ENCODE data around the gene CCDC92.

The CCDC92 gene

GRCh38 chr12:123961585-123962345, 10.9 kb downstream of the CCDC92 start:
- no peak for TF ChIP-seq GLIS3 (CRISPR knock-in tag; IDR thresholded peaks at IDR 0.05)
- no peak for TF ChIP-seq SNAI2 (CRISPR knock-in tag; IDR thresholded peaks at IDR 0.05)
- TF ChIP-seq CREB5 (CRISPR knock-in tag; IDR thresholded peaks at IDR 0.05; ENCODE audit: low read depth) = no peak
- no peak for TF ChIP-seq ISL1 (CRISPR knock-in tag; IDR thresholded peaks at IDR 0.05)
- TF ChIP-seq PATZ1 (CRISPR knock-in tag; IDR thresholded peaks at IDR 0.05; ENCODE audit: borderline replicate concordance) = no peak
- TF ChIP-seq RARB (CRISPR knock-in tag; IDR thresholded peaks at IDR 0.05) = no peak
- no peak for TF ChIP-seq POU6F1 (CRISPR knock-in tag; IDR thresholded peaks at IDR 0.05; ENCODE audit: borderline replicate concordance, low read depth)
- no peak for TF ChIP-seq ZNF565 (CRISPR knock-in tag; conservative IDR thresholded peaks at IDR 0.05; ENCODE audit: low read depth)
- TF ChIP-seq ZNF70 (CRISPR knock-in tag; IDR thresholded peaks at IDR 0.05) = no peak
- no peak for TF ChIP-seq TCF4 (CRISPR knock-in tag; IDR thresholded peaks at IDR 0.05; ENCODE audit: borderline replicate concordance)
- no peak for TF ChIP-seq PPARA (CRISPR knock-in tag; IDR thresholded peaks at IDR 0.05; ENCODE audit: borderline replicate concordance)
- TF ChIP-seq TOX (CRISPR knock-in tag; IDR thresholded peaks at IDR 0.05; ENCODE audit: borderline replicate concordance) = no peak
- no peak for TF ChIP-seq CSDC2 (CRISPR knock-in tag; IDR thresholded peaks at IDR 0.05)
- no peak for TF ChIP-seq ZC3H10 (CRISPR knock-in tag; IDR thresholded peaks at IDR 0.05)
- TF ChIP-seq CSRNP3 (CRISPR knock-in tag; IDR thresholded peaks at IDR 0.05) = no peak
- TF ChIP-seq BACH2 (CRISPR knock-in tag; IDR thresholded peaks at IDR 0.05; ENCODE audit: borderline replicate concordance) = no peak
- no peak for TF ChIP-seq ZFP30 (CRISPR knock-in tag; IDR thresholded peaks at IDR 0.05)
- no peak for TF ChIP-seq OSR1 (CRISPR knock-in tag; IDR thresholded peaks at IDR 0.05)
- TF ChIP-seq ARNTL (CRISPR knock-in tag; IDR thresholded peaks at IDR 0.05; ENCODE audit: borderline replicate concordance, low read depth) = no peak
- ATAC-seq = no peak

GRCh38 chr12:123960856-123961255, 11.8 kb downstream of the CCDC92 start:
- TF ChIP-seq BACH2 (CRISPR knock-in tag; IDR thresholded peaks at IDR 0.05; ENCODE audit: borderline replicate concordance) (no peak), RARB (CRISPR knock-in tag; IDR thresholded peaks at IDR 0.05) (no peak), ISL1 (CRISPR knock-in tag; IDR thresholded peaks at IDR 0.05) (no peak), POU6F1 (CRISPR knock-in tag; IDR thresholded peaks at IDR 0.05; ENCODE audit: borderline replicate concordance, low read depth) (no peak), ZNF565 (CRISPR knock-in tag; conservative IDR thresholded peaks at IDR 0.05; ENCODE audit: low read depth) (no peak), GLIS3 (CRISPR knock-in tag; IDR thresholded peaks at IDR 0.05) (no peak), ZC3H10 (CRISPR knock-in tag; IDR thresholded peaks at IDR 0.05) (no peak), CREB5 (CRISPR knock-in tag; IDR thresholded peaks at IDR 0.05; ENCODE audit: low read depth) (no peak)
- ATAC-seq = peak; percentile 35; the same call in 1 of the 3 replicates
